HEK293T (cell line): ENCODE measurements around the gene VAV2.

Experiments used
- CTCF ChIA-PET: fragments of 350-600 bp; formaldehyde crosslinking; extraction: SDS; loops from one replicate; lab custom pipeline; 2021; ENCODE audit warnings: antibody characterized with exemption, inconsistent platforms; lab: Yijun Ruan, JAX
- POLR2A ChIA-PET: fragments of 350-600 bp; formaldehyde crosslinking; extraction: SDS; loops from one replicate; lab custom pipeline; 2020; ENCODE audit warnings: antibody characterized with exemption, inconsistent platforms; lab: Yijun Ruan, JAX
- DNase-seq: peaks from one replicate; pipeline ENCODE4 v3.0.0; 2012; ENCODE audit warnings: mixed read lengths; ENCODE audit errors: extremely low spot score
- ARNT ChIP-seq: fragments of 450-650 bp; IDR thresholded peaks from 2 replicates; pipeline ENCODE4 v1.6.1; 2017; ENCODE audit warnings: mild to moderate bottlenecking
- BHLHE40 ChIP-seq: fragments of 450-650 bp; IDR thresholded peaks from 2 replicates; pipeline ENCODE4 v1.6.1; 2016; ENCODE audit warnings: mild to moderate bottlenecking, moderate library complexity, borderline replicate concordance
- CTBP1 ChIP-seq: fragments of 450-650 bp; IDR thresholded peaks from 2 replicates; pipeline ENCODE4 v1.6.1; 2016; ENCODE audit warnings: borderline replicate concordance
- ELF4 ChIP-seq: fragments of 450-650 bp; IDR thresholded peaks from 2 replicates; pipeline ENCODE4 v1.6.1; 2017; ENCODE audit warnings: antibody characterized with exemption
- FOXA1 ChIP-seq: fragments of 450-650 bp; IDR thresholded peaks from 2 replicates; pipeline ENCODE4 v1.6.1; 2016; ENCODE audit warnings: mild to moderate bottlenecking
- FOXK2 ChIP-seq: fragments of 450-650 bp; IDR thresholded peaks from 2 replicates; pipeline ENCODE4 v1.6.1; 2016; ENCODE audit warnings: mild to moderate bottlenecking
- FOXM1 ChIP-seq: fragments of 450-650 bp; IDR thresholded peaks from 2 replicates; pipeline ENCODE4 v1.6.1; 2017; ENCODE audit warnings: mild to moderate bottlenecking, borderline replicate concordance
- HDGF ChIP-seq: fragments of 450-650 bp; IDR thresholded peaks from 2 replicates; pipeline ENCODE4 v1.6.1; 2017; ENCODE audit warnings: antibody characterized with exemption, borderline replicate concordance
- L3MBTL2 ChIP-seq: fragments of 450-650 bp; conservative IDR thresholded peaks from 2 replicates; pipeline ENCODE4 v1.6.1; 2016; ENCODE audit warnings: mild to moderate bottlenecking
- LEF1 ChIP-seq: fragments of 450-650 bp; IDR thresholded peaks from 2 replicates; pipeline ENCODE4 v1.6.1; 2017; ENCODE audit warnings: mild to moderate bottlenecking, borderline replicate concordance
- NFRKB ChIP-seq: fragments of 450-650 bp; IDR thresholded peaks from 2 replicates; pipeline ENCODE4 v1.6.1; 2016; ENCODE audit warnings: mild to moderate bottlenecking, moderate library complexity
- PKNOX1 ChIP-seq: fragments of 450-650 bp; IDR thresholded peaks from 2 replicates; pipeline ENCODE4 v1.6.1; 2016
- SP1 ChIP-seq: fragments of 450-650 bp; IDR thresholded peaks from 2 replicates; pipeline ENCODE4 v1.6.1; 2017
- SUZ12 ChIP-seq: fragments of 450-650 bp; IDR thresholded peaks from 2 replicates; pipeline ENCODE4 v1.6.1; 2016; ENCODE audit warnings: mild to moderate bottlenecking
- TARDBP ChIP-seq: fragments of 450-650 bp; IDR thresholded peaks from 2 replicates; pipeline ENCODE4 v1.6.1; 2016
- ZNF384 ChIP-seq: fragments of 450-650 bp; IDR thresholded peaks from 2 replicates; pipeline ENCODE4 v1.6.1; 2016

VAV2 gene

GRCh38 chr9:133964463-133964862 lies 27.7 kb downstream of the VAV2 start:
- ChIA-PET CTCF (interaction anchor here (0.8 kb wide), 1 partner anchor 26 kb away, joined by 3 read pairs; no protein-coding TSS in a partner anchor), POLR2A (no interaction called here)
- TF ChIP-seq LEF1 (no peak), FOXM1 (no peak), PKNOX1 (no peak), BHLHE40 (no peak), SUZ12 (no peak), CTBP1 (no peak), NFRKB (no peak), ELF4 (no peak), HDGF (no peak), ARNT (no peak), SP1 (no peak), L3MBTL2 (no peak), FOXA1 (no peak), ZNF384 (no peak), FOXK2 (no peak), TARDBP (no peak)

GRCh38 chr9:133963166-133963565 lies 29.0 kb downstream of the VAV2 start:
- no peak for TF ChIP-seq SP1
- CTCF ChIA-PET: no interaction called here

More at GRCh38 chr9:133964463-133964862, 27.7 kb downstream of the VAV2 start:
- DNase-seq: no peak

GRCh38 chr9:133962341-133962740 lies 29.8 kb downstream of the VAV2 start:
- CTCF ChIA-PET: no interaction called here
- POLR2A ChIA-PET: no interaction called here
- TF ChIP-seq FOXA1: no peak
- no peak for TF ChIP-seq ZNF384
- no peak for TF ChIP-seq BHLHE40
- TF ChIP-seq ELF4: no peak
- no peak for TF ChIP-seq SP1
- no peak for TF ChIP-seq ARNT
- no peak for TF ChIP-seq HDGF
- no peak for TF ChIP-seq L3MBTL2
- TF ChIP-seq SUZ12: no peak
- TF ChIP-seq LEF1: no peak
- no peak for TF ChIP-seq FOXM1
- no peak for TF ChIP-seq CTBP1
- DNase-seq: no peak

More at GRCh38 chr9:133963166-133963565, 29.0 kb downstream of the VAV2 start:
- POLR2A ChIA-PET: no interaction called here
- no peak for DNase-seq

- TF ChIP-seq HDGF (no peak), PKNOX1 (no peak), TARDBP (no peak), FOXK2 (no peak), SP1 (no peak), FOXM1 (no peak), BHLHE40 (no peak), L3MBTL2 (no peak), NFRKB (no peak), ARNT (no peak), SUZ12 (no peak), FOXA1 (no peak), LEF1 (no peak), ELF4 (no peak), ZNF384 (no peak), CTBP1 (no peak)
- CTCF ChIA-PET: no interaction called here
- POLR2A ChIA-PET: no interaction called here
- DNase-seq: no peak
Observed at GRCh38 chr9:133961226-133962165, 30.6 kb downstream of the VAV2 start.

- DNase-seq: no peak
- TF ChIP-seq PKNOX1 (no peak), FOXK2 (no peak), SUZ12 (no peak), FOXA1 (no peak), HDGF (no peak), CTBP1 (no peak), ZNF384 (no peak), NFRKB (no peak), BHLHE40 (no peak), ELF4 (no peak), L3MBTL2 (no peak), ARNT (no peak), LEF1 (no peak)
- CTCF ChIA-PET: no interaction called here
- POLR2A ChIA-PET: no interaction called here
Observed at GRCh38 chr9:133960568-133961129, 31.5 kb downstream of the VAV2 start.
